ENCODE measurements around the gene SCN3B.

The SCN3B gene

DNA sequence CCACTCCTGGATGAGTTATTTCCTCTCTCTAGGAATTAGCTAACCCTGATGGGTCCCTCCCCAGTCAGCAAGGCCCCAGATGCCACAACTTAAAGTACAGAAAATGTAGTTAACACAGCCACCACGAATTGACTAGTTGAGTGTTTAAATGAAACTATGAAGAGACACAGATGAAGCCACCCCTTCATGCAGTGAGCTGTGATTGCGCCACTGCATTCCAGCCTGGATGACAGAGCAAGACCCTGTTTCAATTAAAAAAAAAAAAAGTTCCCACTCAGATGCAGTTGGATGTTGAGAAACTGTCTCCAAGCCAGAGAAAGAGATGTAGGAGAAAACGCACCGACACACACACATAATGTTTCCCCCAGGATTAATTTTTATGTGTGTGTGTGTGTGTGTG lies 53.3 kb downstream of the SCN3B start (continued):
- no peak for TF ChIP-seq ZNF239 (tag by site-specific recombination; IDR thresholded peaks at IDR 0.05)
- no peak for TF ChIP-seq ZNF335 (tag by site-specific recombination; conservative IDR thresholded peaks at IDR 0.05)
- TF ChIP-seq, protein P1, sequence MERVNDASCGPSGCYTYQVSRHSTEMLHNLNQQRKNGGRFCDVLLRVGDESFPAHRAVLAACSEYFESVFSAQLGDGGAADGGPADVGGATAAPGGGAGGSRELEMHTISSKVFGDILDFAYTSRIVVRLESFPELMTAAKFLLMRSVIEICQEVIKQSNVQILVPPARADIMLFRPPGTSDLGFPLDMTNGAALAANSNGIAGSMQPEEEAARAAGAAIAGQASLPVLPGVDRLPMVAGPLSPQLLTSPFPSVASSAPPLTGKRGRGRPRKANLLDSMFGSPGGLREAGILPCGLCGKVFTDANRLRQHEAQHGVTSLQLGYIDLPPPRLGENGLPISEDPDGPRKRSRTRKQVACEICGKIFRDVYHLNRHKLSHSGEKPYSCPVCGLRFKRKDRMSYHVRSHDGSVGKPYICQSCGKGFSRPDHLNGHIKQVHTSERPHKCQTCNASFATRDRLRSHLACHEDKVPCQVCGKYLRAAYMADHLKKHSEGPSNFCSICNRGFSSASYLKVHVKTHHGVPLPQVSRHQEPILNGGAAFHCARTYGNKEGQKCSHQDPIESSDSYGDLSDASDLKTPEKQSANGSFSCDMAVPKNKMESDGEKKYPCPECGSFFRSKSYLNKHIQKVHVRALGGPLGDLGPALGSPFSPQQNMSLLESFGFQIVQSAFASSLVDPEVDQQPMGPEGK (tag by site-specific recombination; IDR thresholded peaks at IDR 0.05): no peak
- TF ChIP-seq ZNF621 (tag by site-specific recombination; IDR thresholded peaks at IDR 0.05): no peak
- TF ChIP-seq, protein P2, sequence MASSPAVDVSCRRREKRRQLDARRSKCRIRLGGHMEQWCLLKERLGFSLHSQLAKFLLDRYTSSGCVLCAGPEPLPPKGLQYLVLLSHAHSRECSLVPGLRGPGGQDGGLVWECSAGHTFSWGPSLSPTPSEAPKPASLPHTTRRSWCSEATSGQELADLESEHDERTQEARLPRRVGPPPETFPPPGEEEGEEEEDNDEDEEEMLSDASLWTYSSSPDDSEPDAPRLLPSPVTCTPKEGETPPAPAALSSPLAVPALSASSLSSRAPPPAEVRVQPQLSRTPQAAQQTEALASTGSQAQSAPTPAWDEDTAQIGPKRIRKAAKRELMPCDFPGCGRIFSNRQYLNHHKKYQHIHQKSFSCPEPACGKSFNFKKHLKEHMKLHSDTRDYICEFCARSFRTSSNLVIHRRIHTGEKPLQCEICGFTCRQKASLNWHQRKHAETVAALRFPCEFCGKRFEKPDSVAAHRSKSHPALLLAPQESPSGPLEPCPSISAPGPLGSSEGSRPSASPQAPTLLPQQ (tag by site-specific recombination; IDR thresholded peaks at IDR 0.05): no peak
- TF ChIP-seq RBAK (tag by site-specific recombination; IDR thresholded peaks at IDR 0.05): no peak
- TF ChIP-seq, protein P3, sequence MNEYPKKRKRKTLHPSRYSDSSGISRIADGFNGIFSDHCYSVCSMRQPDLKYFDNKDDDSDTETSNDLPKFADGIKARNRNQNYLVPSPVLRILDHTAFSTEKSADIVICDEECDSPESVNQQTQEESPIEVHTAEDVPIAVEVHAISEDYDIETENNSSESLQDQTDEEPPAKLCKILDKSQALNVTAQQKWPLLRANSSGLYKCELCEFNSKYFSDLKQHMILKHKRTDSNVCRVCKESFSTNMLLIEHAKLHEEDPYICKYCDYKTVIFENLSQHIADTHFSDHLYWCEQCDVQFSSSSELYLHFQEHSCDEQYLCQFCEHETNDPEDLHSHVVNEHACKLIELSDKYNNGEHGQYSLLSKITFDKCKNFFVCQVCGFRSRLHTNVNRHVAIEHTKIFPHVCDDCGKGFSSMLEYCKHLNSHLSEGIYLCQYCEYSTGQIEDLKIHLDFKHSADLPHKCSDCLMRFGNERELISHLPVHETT (tag by site-specific recombination; IDR thresholded peaks at IDR 0.05): no peak
- TF ChIP-seq ZNF510 (tag by site-specific recombination; IDR thresholded peaks at IDR 0.05; ENCODE audit: insufficient replicate concordance): no peak
- TF ChIP-seq TRIM28 (IDR thresholded peaks at IDR 0.05; ENCODE audit: borderline replicate concordance, low read length): no peak
- TF ChIP-seq ZNF266 (tag by site-specific recombination; IDR thresholded peaks at IDR 0.05; ENCODE audit: low read depth): no peak
- TF ChIP-seq, protein P4, sequence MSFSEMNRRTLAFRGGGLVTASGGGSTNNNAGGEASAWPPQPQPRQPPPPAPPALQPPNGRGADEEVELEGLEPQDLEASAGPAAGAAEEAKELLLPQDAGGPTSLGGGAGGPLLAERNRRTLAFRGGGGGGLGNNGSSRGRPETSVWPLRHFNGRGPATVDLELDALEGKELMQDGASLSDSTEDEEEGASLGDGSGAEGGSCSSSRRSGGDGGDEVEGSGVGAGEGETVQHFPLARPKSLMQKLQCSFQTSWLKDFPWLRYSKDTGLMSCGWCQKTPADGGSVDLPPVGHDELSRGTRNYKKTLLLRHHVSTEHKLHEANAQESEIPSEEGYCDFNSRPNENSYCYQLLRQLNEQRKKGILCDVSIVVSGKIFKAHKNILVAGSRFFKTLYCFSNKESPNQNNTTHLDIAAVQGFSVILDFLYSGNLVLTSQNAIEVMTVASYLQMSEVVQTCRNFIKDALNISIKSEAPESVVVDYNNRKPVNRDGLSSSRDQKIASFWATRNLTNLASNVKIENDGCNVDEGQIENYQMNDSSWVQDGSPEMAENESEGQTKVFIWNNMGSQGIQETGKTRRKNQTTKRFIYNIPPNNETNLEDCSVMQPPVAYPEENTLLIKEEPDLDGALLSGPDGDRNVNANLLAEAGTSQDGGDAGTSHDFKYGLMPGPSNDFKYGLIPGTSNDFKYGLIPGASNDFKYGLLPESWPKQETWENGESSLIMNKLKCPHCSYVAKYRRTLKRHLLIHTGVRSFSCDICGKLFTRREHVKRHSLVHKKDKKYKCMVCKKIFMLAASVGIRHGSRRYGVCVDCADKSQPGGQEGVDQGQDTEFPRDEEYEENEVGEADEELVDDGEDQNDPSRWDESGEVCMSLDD (tag by site-specific recombination; IDR thresholded peaks at IDR 0.05): no peak
- no peak for TF ChIP-seq ZNF776 (tag by site-specific recombination; IDR thresholded peaks at IDR 0.05; ENCODE audit: borderline replicate concordance)
- no peak for TF ChIP-seq IKZF3 (tag by site-specific recombination; IDR thresholded peaks at IDR 0.05)

DNA sequence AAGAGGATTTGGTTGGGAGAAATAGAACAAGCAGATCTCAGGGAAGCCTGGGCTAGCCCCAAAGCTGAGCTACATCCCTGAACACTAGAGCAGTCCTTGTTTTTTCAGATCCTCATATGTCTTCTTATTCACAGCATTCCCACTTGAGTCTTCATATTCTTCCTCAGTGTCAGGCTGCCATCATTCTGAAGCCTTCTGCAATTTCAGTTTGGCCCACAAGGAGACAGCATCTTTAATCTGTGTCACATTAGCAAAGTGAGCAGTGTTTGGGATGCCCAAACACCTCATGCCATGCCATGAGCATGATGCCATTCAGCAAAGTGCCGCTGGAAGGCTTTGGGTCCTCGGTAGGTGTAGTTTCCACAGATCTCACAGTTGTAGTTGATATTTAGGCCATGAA lies 56.6 kb downstream of the SCN3B start:
- no peak for TF ChIP-seq ZNF266 (tag by site-specific recombination; IDR thresholded peaks at IDR 0.05; ENCODE audit: low read depth)
- no peak for TF ChIP-seq GLI2 (tag by site-specific recombination; IDR thresholded peaks at IDR 0.05; ENCODE audit: borderline replicate concordance, low read depth)
- no peak for TF ChIP-seq ZNF48 (tag by site-specific recombination; IDR thresholded peaks at IDR 0.05)
- no peak for TF ChIP-seq ZNF350 (tag by site-specific recombination; IDR thresholded peaks at IDR 0.05)
- H3K9me3 ChIP-seq (ENCODE audit: control insufficient read depth, insufficient read depth, low read depth, low read length): no peaks in the 10 kb centered on the region
- H3K4me1 ChIP-seq (ENCODE audit: control insufficient read depth, insufficient read depth, low read length): no peaks in the 10 kb centered on the region
- CTCF ChIA-PET: interaction anchor here (0.9 to 1.4 kb wide), 2 partner anchors 17 to 117 kb away, joined by 3 to 9 read pairs; no protein-coding TSS in a partner anchor
- no peak overlapping the region for H3K4me3 ChIP-seq (ENCODE audit: low read depth, low read length)
- POLR2A ChIA-PET: no interaction called here
- no peak overlapping the region for H3K27ac ChIP-seq (ENCODE audit: extremely low read depth, low read depth, low read length)
- peaks cover 0 to 61% of the 10 kb centered on the region in 2 experiments; a peak in 1 of 3 replicates for H3K36me3 ChIP-seq (ENCODE audit: control insufficient read depth in 2 of 2, insufficient read depth in 1 of 2, low read length in 2 of 2)

DNA sequence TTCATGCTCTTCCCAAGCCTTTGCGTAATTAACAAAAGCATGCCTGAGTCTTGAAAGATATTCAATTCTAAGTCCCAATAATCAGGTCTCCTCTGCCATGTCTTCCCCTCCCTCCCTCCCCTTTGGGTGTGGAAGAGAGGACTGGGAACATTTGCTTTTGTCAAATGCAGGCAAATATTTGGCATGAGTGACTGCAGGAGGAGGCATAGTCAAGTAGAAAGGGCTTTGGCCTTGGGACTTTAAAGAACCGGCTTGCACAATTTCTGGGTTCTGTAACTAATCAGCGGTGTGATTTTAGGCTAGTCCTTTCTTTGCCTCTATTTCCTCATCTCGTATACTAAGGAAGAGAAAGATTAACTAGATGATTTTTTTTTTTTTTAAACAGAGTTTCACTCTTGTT lies 59.5 kb downstream of the SCN3B start:
- Histone ChIP-seq H3K4me3 (ENCODE audit: low read depth, low read length) (no peak overlapping the region), H3K36me3 (ENCODE audit: control insufficient read depth in 2 of 2, insufficient read depth in 1 of 2, low read length in 2 of 2) (peaks cover 0 to 46% of the 10 kb centered on the region in 2 experiments; a peak in 1 of 3 replicates), H3K4me1 (ENCODE audit: control insufficient read depth, insufficient read depth, low read length) (no peaks in the 10 kb centered on the region), H3K9me3 (ENCODE audit: control insufficient read depth, insufficient read depth, low read depth, low read length) (no peaks in the 10 kb centered on the region), H3K27ac (ENCODE audit: extremely low read depth, low read depth, low read length) (no peak overlapping the region)
- TF ChIP-seq ZFP41 (tag by site-specific recombination; IDR thresholded peaks at IDR 0.05; ENCODE audit: borderline replicate concordance): no peak
- no peak for TF ChIP-seq ZEB2 (tag by site-specific recombination; IDR thresholded peaks at IDR 0.05)
- TF ChIP-seq ZNF585B (tag by site-specific recombination; IDR thresholded peaks at IDR 0.05): no peak
- TF ChIP-seq SP2 (tag by site-specific recombination; IDR thresholded peaks at IDR 0.05): no peak
- TF ChIP-seq, protein P5, sequence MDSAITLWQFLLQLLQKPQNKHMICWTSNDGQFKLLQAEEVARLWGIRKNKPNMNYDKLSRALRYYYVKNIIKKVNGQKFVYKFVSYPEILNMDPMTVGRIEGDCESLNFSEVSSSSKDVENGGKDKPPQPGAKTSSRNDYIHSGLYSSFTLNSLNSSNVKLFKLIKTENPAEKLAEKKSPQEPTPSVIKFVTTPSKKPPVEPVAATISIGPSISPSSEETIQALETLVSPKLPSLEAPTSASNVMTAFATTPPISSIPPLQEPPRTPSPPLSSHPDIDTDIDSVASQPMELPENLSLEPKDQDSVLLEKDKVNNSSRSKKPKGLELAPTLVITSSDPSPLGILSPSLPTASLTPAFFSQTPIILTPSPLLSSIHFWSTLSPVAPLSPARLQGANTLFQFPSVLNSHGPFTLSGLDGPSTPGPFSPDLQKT (IDR thresholded peaks at IDR 0.05; ENCODE audit: borderline replicate concordance, low read depth, low read length): no peak
- POLR2A ChIA-PET: no interaction called here
- CTCF ChIA-PET: interaction anchor here (1.2 kb wide), 1 partner anchor 18 kb away, joined by 4 read pairs; no protein-coding TSS in a partner anchor

Measured in HEK293 (cell line).